Testis (tissue), 2 donors: ENCODE measurements around the gene SLC16A9.

Experiments used
- POLR2A ChIP-seq: fragments of 450-650 bp; IDR thresholded peaks from one replicate; pipeline ENCODE4 v1.6.1; 2017; ENCODE audit warnings: antibody characterized with exemption, mild to moderate bottlenecking, moderate library complexity
- TF ChIP-seq, protein P1 (sequence below), 3 experiments: fragments of 450-650 bp in 2 of 3; fragments of 200-600 bp in 1 of 3; sonication (generic) in 1 of 3; IDR thresholded peaks; one replicate each; pipeline ENCODE4 v1.5.1; 2016 to 2019; ENCODE audit warnings: antibody characterized with exemption in 3 of 3, mild to moderate bottlenecking in 2 of 3, moderate library complexity in 1 of 3

GRCh38 chr10:59678884-59679301, 30.8 kb downstream of the SLC16A9 start:
- TF ChIP-seq, protein P1, sequence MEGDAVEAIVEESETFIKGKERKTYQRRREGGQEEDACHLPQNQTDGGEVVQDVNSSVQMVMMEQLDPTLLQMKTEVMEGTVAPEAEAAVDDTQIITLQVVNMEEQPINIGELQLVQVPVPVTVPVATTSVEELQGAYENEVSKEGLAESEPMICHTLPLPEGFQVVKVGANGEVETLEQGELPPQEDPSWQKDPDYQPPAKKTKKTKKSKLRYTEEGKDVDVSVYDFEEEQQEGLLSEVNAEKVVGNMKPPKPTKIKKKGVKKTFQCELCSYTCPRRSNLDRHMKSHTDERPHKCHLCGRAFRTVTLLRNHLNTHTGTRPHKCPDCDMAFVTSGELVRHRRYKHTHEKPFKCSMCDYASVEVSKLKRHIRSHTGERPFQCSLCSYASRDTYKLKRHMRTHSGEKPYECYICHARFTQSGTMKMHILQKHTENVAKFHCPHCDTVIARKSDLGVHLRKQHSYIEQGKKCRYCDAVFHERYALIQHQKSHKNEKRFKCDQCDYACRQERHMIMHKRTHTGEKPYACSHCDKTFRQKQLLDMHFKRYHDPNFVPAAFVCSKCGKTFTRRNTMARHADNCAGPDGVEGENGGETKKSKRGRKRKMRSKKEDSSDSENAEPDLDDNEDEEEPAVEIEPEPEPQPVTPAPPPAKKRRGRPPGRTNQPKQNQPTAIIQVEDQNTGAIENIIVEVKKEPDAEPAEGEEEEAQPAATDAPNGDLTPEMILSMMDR (IDR thresholded peaks at IDR 0.05), result no peak
- TF ChIP-seq POLR2A, result no peak
